Measurements from ENCODE around the gene FTCD.

DNA sequence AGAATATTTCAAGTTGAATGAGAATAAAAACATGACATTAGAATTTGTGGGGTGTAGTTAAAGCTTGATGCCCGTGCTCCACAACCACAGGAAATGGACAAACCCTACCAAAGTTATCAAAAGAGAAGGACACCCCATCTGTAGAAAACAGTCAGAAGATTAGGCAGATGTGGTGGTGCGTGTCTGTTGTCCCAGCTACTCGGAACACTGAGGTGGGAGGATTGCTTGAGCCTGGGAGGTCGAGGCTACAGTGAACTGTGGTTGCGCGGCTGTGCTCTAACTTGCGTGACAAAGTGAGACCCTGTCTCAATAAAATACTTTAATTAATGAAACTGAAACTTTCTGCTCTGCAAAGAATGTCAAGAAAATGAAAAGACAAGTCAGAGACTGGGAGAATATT, 30.3 kb upstream of the FTCD start:
- TF ChIP-seq TCF12 (IDR thresholded peaks at IDR 0.05; ENCODE audit: low read depth, low read length), result no peak
- no peak for TF ChIP-seq CTCF (IDR thresholded peaks at IDR 0.05 in 2 of 3, conservative IDR thresholded peaks at IDR 0.05 in 1 of 3; ENCODE audit: control insufficient read depth in 2 of 3, extremely low read depth in 1 of 3, insufficient read depth in 1 of 3, low read depth in 3 of 3, low read length in 3 of 3)
- no peak for TF ChIP-seq MAX (IDR thresholded peaks at IDR 0.05; ENCODE audit: low read depth, low read length)
- TF ChIP-seq USF2 (IDR thresholded peaks at IDR 0.05; ENCODE audit: borderline replicate concordance, low read depth, low read length), result no peak
- no peak for TF ChIP-seq REST (IDR thresholded peaks at IDR 0.05; ENCODE audit: low read depth, low read length)
- TF ChIP-seq POLR2A (IDR thresholded peaks at IDR 0.05; ENCODE audit: low read depth, low read length), result no peak
- TF ChIP-seq EZH2 (IDR thresholded peaks at IDR 0.05; ENCODE audit: borderline replicate concordance, control insufficient read depth, low read depth, low read length), result no peak
- TF ChIP-seq ETV6 (conservative IDR thresholded peaks at IDR 0.05 in 1 of 2, IDR thresholded peaks at IDR 0.05 in 1 of 2; ENCODE audit: borderline replicate concordance in 1 of 2, low read depth in 1 of 2), result no peak
- no peak for TF ChIP-seq MTA3 (IDR thresholded peaks at IDR 0.05; ENCODE audit: borderline replicate concordance, low read length)
- no peak for TF ChIP-seq POLR2AphosphoS5 (IDR thresholded peaks at IDR 0.05; ENCODE audit: low read length)
- TF ChIP-seq ZNF274 (IDR thresholded peaks at IDR 0.05; ENCODE audit: insufficient read depth, insufficient read length), result no peak
- no peak for TF ChIP-seq CEBPB (IDR thresholded peaks at IDR 0.05; ENCODE audit: borderline replicate concordance in 1 of 2, low read depth in 2 of 2, low read length in 2 of 2)
- TF ChIP-seq IKZF1 (conservative IDR thresholded peaks at IDR 0.05), result no peak

Measured in GM12878 (cell line).